Mucosa of descending colon (tissue), 3 donors: Measurements from ENCODE around the gene FAM168B. TPM values are rescaled to one million over a fixed set of nuclear protein-coding genes. Genes with fewer than 3 reads are reported as not detected.
A peak's percentile ranks its signal among the peaks of the same experiment; 100 is the strongest.

Experiments used
- ATAC-seq: fragments of 200-7000 bp; cut with Tn5 transposase; one replicate; pipeline ENCODE4 v1.9.1; 2020; ENCODE audit warnings: mild to moderate bottlenecking, moderate library complexity
- DNase-seq, 3 donors: peaks; one replicate each; pipeline ENCODE4 v3.0.0-alpha.2; 2020
- H3K36me3 ChIP-seq: fragments of 200-600 bp; one replicate; pipeline ENCODE4 v1.8.0; 2021; ENCODE audit warnings: low read depth, mild to moderate bottlenecking
- H3K4me1 ChIP-seq: fragments of 200-600 bp; one replicate; pipeline ENCODE4 v1.8.0; 2021; ENCODE audit warnings: low read depth, mild to moderate bottlenecking
- H3K4me3 ChIP-seq: fragments of 200-600 bp; one replicate; pipeline ENCODE4 v1.8.0; 2021; ENCODE audit warnings: mild to moderate bottlenecking
- H3K9me3 ChIP-seq: fragments of 200-600 bp; one replicate; pipeline ENCODE4 v1.8.0; 2021; ENCODE audit warnings: mild to moderate bottlenecking
- intact Hi-C, 2 donors: fragments of 100-400 bp; cut with DNase I in 1 of 2; cut with micrococcal nuclease in 1 of 2; formaldehyde crosslinking; loops; one replicate each; pipeline versions ENCODE4 v1.11.0 to v1.11.1; 2022; cut with DNase I, micrococcal nuclease
- total RNA-seq, 3 donors: library from RNA; stranded (reverse); fragmentation: NEBNext Ultra II Directional in 2 of 3; extraction: Animal tissue kit (Norgen Biotek cat#: 25700) in 2 of 3; gene quantifications; one replicate each; pipeline versions ENCODE4 v1.2.1 to v1.2.4, GENCODE V29; 2021 to 2023
- TF ChIP-seq, protein P1 (sequence below): fragments of 200-600 bp; IDR thresholded peaks from one replicate; pipeline ENCODE4 v1.8.0; 2022; ENCODE audit warnings: antibody characterized with exemption, mild to moderate bottlenecking
- donor health status: DM: no; HTN: no; CAD: no; lungs with moderate emphysema.
- donor health status: DM: no; HTN: no; CAD: no.
- donor health status: DM: no; HTN: yes; CAD: no.

FAM168B gene
- total RNA-seq, 3 donors from 2014 or later: 79.1 to 131 (median 86.1) TPM

DNA sequence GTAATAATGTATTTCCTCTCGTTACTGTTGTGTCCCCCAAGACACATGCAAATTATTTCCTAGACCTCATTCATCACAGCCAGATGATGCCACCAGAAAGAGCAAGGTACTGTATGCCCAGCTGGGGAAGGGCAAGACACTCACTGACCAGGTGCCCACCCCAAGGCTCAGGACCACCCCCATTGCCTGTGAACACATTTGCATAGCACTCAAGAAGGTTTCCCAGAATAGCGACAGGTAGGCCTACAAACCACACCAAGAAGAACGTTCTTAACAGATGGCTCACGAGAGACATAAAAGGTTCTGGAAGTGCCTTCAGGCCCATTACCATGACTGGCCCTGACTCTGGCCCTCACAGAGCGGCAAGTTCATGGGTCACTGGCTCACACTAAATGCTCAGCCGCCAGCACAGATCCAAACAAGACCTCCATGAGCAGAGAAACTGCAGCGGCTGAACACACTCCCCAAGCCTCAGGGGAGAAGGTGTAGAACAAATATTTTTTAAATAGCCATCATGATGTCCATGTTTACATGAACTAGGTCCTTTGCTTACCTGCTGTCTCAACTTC is 44.0 kb downstream of the FAM168B start:
- H3K36me3 ChIP-seq: no peaks in the 10 kb centered on the region
- no peaks in the 10 kb centered on the region for H3K4me1 ChIP-seq
- H3K4me3 ChIP-seq: no peak overlapping the region
- H3K9me3 ChIP-seq: no peaks in the 10 kb centered on the region
- TF ChIP-seq, protein P1, sequence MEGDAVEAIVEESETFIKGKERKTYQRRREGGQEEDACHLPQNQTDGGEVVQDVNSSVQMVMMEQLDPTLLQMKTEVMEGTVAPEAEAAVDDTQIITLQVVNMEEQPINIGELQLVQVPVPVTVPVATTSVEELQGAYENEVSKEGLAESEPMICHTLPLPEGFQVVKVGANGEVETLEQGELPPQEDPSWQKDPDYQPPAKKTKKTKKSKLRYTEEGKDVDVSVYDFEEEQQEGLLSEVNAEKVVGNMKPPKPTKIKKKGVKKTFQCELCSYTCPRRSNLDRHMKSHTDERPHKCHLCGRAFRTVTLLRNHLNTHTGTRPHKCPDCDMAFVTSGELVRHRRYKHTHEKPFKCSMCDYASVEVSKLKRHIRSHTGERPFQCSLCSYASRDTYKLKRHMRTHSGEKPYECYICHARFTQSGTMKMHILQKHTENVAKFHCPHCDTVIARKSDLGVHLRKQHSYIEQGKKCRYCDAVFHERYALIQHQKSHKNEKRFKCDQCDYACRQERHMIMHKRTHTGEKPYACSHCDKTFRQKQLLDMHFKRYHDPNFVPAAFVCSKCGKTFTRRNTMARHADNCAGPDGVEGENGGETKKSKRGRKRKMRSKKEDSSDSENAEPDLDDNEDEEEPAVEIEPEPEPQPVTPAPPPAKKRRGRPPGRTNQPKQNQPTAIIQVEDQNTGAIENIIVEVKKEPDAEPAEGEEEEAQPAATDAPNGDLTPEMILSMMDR: no peak
- DNase-seq (no peak), ATAC-seq (no peak)
- intact Hi-C loops: no loop called here

DNA sequence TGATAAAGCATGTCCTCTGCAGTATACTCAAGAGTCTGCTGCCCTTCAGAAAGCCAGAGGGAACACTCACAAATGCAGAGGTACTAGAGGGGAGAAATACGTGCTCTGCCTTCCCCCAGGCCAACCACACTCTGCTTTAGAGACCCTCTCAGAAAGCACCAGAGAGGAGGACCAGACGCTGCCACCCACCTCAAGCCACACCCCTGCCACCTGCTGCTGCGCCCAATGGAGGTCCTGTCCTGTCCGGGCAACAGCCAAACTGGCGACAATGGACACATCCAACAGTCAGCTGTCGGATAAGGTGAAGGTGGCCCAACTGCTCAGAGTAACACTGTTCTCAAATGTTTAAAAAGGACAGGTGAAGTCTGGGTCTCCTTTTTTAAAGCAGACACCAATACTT is 44.6 kb downstream of the FAM168B start:
- DNase-seq (no peak), ATAC-seq (no peak)
- TF ChIP-seq, protein P1: no peak
- Histone ChIP-seq H3K9me3 (no peaks in the 10 kb centered on the region), H3K36me3 (no peaks in the 10 kb centered on the region), H3K4me3 (no peak overlapping the region), H3K4me1 (no peaks in the 10 kb centered on the region)
- intact Hi-C loops: no loop called here

DNA sequence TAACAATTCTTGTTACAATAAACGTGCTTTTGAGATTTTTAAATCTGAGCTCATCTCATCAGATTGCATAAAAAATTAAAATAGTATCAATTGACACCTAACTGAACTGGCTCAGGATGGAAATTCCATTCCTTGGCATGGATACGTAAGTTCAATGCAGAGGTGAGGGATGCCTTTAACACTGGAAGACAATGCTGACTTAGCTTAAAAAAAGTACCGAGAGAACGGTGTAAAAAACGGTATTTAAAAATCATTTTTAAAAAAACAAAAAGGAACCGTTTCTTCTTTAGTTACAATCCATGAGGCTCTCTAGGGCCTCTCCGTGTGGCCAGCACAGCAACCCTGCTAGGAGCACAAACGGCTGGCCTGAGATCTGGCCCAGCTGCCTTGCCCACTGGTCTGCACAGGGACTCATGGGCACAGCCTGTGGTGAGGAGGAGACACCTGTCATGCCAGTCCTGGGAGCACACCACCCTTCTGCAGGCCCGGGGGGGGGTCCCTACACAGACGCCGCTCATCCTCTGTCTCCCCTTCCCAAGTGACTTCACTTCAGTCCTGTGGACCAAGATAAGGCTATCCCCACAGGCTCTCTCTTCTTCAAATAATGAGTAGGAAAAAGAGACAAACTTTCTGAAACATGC is 45.2 kb downstream of the FAM168B start:
- TF ChIP-seq, protein P1: no peak
- H3K9me3 ChIP-seq: no peaks in the 10 kb centered on the region
- no peak for ATAC-seq
- no peaks in the 10 kb centered on the region for H3K36me3 ChIP-seq
- DNase-seq: no peak
- intact Hi-C loops: no loop called here
- no peak overlapping the region for H3K4me3 ChIP-seq
- no peaks in the 10 kb centered on the region for H3K4me1 ChIP-seq

DNA sequence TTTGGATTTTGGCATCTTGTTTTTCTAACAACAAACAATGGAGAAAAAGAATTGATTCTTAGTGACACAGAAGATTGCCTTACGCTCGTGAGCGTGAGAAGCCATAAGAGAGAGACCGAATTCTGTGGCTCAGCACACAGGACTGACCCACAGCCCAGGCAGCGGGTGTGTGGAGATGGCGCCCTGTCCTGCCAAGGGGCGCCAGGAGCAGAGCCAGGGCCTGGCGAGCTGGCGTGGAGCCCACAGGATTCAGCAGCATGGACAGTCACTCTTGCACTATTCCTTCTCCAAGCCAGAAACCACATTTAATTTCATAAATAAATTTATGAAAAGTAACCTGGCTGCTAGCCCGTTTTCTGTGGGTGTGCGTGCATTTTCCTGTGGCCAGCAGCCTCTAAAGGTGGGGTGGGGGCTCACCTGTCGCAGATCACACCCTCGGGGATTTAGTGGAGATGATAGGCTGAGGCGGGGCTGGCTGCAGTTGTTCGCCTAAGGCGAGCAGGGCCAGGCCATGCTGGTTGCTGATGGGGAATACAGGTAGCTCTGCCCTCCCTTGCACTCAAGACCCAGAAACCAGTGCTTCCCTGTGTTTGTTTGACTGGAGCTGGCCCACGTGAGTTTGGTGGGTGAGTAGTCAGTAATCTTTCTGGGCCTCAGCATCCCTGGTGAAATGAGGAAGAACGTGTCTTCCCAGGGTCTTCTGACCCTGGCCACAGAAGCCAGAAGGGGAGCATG is 46.2 kb downstream of the FAM168B start:
- no peaks in the 10 kb centered on the region for H3K4me1 ChIP-seq
- no peaks in the 10 kb centered on the region for H3K36me3 ChIP-seq
- ATAC-seq (no peak), DNase-seq (no peak)
- no peak overlapping the region for H3K4me3 ChIP-seq
- no peaks in the 10 kb centered on the region for H3K9me3 ChIP-seq
- TF ChIP-seq, protein P1: no peak
- intact Hi-C loops: no loop called here

DNA sequence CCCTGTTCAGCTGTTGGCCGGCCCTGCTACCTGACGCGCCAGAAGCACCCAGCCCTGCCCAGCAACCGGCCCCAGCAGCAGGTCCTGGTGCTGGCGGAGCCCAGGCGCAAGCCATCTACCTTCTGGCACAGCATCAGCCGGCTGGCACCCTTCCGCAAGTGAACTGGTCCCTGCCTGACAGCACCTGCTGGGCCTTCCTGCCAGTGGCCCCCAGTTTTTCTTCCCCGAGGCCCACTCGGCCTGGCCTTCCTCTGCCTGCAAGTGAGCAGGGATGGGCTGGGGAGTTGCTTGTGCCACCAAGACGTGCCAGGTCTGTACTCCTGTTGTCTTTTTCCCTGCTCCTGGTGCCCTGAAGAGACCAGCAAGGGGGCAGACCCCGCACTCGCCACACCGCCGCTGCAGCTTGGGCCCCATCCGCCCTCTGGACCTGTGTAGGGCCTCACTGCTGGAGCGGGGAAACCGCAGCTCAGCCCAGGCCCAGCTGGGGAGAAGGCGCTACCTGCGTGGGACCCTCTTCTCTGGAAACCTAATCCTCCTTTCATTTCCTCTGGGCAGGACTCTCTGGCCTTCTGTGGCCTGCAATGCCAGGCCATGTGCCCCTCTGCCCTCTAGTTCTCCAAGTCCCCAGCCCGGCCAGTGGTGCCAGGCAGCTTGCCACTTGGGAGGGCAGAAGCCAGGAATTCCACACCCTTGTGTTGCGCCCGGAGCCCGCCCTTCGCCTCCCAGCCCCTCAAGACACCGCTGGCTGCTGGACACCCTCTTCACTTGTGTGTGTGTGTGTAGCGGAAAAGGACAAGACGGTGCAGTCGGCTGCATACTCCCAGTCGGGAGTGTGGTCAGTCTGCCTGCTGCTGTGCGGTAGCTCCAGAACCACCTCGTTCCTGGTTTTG is 47.0 kb downstream of the FAM168B start:
- H3K4me1 ChIP-seq: no peaks in the 10 kb centered on the region
- H3K36me3 ChIP-seq: no peaks in the 10 kb centered on the region
- no peak overlapping the region for H3K4me3 ChIP-seq
- no peaks in the 10 kb centered on the region for H3K9me3 ChIP-seq
- intact Hi-C loops: no loop called here
- ATAC-seq (peak; percentile 10), DNase-seq (no peak)
- TF ChIP-seq, protein P1: no peak
